Measurements from ENCODE around the gene DOCK9.
"Not testable (repeated sequence)": the region's sequence is repeated elsewhere in the genome, so short reads cannot be mapped to it uniquely, and the experiment has no call there.

DOCK9 gene

DNA sequence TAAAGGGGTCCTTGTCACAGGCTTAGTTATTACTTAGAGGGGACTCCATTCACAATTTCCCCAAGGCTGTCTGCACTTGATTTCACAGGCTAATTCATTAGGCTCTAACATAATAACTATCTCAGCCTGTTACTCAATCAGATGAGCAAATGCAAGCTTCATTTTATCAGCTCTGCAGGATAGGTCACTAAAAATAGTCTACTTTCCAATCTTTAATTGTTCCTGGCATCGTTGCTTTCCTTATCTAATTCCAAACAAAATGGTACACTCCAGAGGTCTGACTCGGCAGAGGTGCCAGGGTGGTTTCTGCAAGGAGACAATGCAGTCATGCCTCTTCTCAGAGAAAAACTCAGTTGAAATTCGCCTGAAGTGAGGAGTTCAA lies 155.6 kb downstream of the DOCK9 start:
- DNase-seq (ENCODE audit: low read depth), result no peak

- DNase-seq (ENCODE audit: low read depth), result no peak
These were observed 156.3 kb downstream of the DOCK9 start for GRCh38 chr13:98821372-98822224.

DNA sequence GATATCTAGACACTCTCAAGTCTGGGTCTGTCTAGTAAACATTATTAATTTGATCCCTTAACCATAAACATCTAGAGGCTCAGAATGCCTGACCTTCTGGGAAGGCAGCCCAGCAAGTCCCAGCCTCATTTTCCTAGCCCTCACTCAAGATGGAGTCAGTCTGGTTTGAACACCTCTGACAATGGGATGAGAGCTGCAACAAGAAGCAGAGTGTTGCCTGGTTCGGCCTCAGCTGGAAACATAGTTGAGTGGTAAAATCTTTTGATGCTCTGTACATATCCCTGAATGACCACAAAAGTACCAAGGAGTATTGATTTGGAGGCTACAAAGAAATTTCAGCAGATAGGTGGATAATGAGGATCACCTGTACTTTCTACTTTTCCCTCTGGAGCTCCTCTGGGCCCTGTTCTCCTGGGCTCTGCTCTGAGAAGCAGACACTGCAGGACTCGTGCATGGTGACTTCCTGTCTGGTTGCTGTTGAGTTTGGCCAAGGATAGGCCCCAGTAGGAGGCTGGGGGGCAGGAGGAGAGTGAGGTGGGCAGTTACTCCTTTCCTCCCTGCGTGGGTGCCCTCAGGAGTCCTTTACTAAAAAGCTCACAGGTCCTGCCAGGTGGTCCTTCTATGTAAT lies 157.0 kb downstream of the DOCK9 start:
- DNase-seq (ENCODE audit: low read depth), result no peak

DNA sequence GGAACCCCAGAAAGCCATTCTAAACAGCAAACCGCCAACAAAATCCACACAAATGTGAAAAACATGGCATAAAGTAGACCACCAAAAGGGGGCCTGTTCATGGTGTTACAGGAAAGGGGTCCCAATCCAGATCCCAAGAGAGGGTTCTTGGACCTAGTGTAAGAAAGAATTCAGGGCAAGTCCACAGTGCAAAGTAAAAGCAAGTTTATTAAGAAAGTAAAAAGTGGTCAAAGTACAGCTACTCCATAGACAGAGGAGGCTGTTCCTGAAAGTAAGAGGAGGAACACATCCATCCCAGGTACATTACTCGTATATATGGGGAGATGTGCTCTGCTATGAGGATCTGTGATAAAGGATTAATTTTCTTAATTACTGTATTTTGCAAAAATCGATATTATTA lies 157.6 kb downstream of the DOCK9 start:
- DNase-seq (ENCODE audit: low read depth), result no peak

DNA sequence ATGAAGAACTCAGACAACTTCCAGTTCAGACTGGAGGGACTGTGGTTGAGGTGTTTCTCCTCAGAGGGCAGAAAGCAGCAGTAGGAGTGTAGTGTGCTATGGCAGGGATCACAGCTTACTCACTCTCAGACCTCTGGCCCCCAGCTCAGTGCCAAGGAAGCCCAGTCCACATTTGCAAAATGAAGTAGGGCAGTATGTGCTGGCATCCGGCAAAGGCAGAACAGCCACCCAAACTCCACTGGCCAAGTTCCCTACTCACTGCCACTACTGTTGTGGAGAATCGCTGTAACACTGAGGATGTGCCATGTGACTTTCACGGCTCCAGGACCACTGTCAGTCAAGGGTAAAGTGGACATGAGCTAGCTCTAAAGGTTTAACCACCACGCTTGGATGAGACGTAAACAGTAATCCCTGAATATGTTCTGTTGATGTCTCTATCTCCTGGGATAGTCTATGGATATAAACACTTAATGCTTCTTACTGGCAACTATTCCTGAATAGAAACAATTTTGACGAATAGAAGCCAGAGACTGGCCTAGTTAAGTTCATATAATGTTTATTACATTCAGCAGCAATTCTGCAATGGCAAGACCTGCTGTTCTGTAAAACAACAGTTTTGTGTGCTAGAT lies 158.4 kb downstream of the DOCK9 start:
- no peak for DNase-seq (ENCODE audit: low read depth)

- no peak for DNase-seq (ENCODE audit: low read depth)
These were observed 161.5 kb downstream of the DOCK9 start for GRCh38 chr13:98816406-98816805.

DNA sequence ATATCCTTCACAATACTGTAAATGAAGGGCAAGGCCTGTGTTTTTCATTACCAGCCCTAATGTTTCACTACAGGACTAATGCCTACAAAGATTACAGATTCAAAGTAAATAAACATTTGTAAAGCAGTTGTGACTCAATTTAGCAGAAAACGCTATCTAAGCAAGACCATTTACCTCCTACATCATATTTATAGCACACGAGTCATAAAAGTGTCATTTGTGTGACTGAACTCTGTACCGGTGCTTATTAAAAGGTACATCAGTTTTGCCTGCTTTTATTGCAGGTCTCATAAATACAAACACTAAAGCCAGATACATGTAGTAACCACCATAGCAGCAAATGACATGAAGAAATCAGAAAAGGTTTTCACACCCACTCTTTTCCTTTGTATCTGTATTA lies 163.9 kb downstream of the DOCK9 start:
- no peak for DNase-seq (ENCODE audit: low read depth)

- DNase-seq (ENCODE audit: low read depth), result not testable (repeated sequence)
These were observed 165.6 kb downstream of the DOCK9 start for GRCh38 chr13:98812186-98812790.

DNA sequence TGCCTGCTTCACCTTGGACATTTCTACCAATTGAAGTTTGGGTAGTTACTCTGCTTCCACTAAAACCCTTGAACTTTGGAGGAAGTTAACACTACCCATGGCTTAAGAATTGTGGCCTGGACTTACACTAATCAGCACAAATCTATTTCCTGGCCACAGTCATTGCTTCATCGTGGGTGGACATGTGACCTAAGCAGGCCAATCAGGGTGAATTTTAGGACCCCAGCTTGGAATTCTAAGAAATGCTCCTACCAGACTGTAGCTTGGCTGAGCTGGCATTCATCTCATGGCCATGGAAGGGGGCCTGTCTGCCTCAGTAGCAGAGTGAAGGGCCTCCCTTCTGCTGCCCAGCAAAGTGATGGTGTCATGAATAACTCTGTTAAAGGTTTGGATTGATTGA lies 167.1 kb downstream of the DOCK9 start:
- DNase-seq (ENCODE audit: low read depth), result no peak

DNA sequence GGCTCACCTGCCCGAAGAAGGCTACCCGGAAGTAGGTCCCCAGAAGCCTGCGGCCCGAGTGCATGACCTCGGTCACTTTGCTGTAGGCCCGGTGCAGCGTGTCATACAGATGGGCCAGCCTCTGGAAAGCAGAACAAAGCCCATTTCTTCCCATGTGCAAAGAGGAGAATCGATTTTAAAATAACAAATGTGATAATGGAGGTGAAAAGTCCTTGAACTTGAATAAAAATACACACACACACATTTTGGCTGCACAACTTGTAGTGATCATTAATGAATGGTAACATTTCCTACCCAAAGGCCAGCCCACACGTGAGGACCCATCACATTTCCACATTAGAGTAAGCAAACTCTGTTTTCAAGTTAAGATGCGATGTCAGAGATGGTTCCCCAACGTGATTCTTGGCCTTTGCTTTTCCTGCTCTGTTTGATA lies 168.5 kb downstream of the DOCK9 start:
- no peak for DNase-seq (ENCODE audit: low read depth)

DNA sequence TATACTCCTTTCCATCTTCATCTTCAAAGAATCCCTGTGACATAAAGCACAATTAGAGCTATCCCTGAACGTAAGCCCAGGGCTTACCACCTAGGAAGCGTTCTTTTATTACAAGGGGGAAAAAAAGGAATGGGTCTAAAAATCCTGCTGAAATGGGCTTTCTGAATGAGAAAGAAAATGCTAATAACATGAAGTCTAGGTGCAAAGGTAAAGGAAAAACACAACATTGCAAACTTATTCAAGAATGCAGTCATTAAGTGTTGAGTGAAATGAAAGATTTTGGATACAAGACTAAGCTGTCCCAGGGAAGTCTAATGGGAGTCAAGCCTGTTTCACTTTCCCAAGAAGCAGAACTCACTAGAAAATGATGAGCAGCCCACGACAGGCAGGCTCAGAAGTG lies 170.1 kb downstream of the DOCK9 start:
- no peak for DNase-seq (ENCODE audit: low read depth)

GRCh38 chr13:98804336-98804855 lies 173.5 kb downstream of the DOCK9 start:
- no peak for DNase-seq (ENCODE audit: low read depth)

DNA sequence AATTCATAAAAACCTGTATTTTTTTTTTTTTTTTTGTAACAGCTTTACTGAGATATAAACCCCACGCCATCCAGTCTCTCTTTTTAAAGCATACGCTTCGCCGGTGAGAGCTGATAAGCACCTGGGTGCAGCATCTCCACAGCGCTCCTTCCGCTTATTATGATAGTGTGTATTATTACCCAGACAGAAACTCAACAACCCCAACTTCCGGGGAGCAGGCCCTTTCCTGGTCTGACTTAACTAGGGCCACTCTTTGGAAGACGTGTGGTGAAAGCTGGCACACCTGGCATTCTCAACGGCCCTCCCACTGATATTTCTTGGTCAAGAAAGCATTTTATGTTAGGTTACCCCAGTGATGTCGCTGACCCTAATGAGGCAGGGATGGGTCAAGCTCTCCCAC lies 173.9 kb downstream of the DOCK9 start:
- no peak for DNase-seq (ENCODE audit: low read depth)

DNA sequence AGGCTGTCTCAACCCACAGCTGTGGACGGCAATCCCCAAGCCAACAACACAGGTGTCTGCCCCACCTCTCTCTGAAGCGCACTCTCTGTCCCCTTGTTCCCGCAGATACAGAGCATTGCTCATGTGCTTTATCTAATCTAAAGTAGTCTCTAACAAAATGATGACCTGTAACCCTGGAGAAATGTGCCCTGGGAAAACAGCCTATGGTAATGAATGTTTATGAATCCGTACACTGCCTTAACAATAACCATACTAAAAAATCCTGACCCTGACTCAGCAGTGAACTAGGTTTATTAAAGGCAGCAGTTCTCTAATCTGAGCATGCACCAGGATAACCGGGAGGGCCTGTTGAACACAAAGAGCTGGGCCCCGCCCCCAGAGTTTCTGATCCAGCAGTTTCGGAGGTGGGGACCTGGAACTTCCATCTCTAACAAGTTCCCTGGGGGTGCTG lies 174.7 kb downstream of the DOCK9 start:
- no peak for DNase-seq (ENCODE audit: low read depth)

DNA sequence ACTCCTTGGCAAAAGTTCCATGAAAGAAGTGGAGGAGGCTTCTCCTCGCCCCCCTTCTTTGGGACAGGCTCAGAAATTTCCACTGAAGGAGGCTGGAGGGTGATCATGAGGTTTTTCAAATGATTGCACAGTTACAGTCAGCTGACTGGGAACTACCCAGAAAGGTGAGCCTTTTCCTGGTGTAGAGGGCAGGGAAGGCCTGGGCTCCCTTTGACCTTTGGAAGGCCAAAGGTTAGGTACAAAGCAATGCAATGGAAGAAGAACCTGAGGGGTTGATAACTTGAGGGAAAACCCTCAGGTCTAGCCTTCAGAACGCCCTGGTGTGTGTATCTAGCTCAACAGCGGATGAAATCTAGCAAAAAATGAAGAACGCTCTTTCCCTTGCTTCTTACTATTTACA lies 175.3 kb downstream of the DOCK9 start:
- DNase-seq (ENCODE audit: low read depth), result no peak

DNA sequence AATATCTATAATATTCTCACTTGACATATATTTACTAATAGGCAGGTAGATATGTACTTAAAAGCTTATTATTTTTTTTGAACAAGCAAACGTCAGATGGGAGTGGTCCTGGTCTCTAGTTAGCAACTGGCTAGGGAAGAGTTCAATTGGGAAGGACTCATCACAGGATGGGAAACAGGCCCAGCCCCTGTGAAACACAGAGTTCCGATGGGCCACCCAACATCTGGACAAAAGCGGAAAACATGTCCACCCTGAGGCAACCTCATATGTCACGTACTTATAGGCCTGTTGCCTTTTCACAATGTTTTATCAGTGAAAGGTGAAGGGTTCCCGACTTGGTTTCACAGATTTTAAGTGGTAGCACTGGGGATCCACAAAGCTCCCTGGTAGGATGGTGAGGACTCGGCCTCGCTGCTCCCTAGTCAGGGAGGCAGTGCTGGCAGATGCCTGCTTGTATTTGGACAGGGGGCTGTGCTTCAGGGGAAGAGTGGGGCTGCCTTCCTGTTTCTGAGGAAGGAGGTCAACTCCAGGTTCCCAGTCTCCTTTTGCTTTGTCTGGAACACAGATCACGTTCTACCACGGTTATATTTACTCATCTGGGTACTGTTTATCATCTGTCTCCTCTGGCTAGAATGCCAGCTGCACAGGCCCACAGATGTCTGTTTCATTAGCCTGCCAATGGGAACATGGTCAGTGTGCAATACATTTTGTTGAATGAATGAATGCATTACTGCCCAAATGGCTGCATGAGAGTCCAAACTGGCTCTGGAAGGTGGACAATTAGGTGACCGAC lies 176.0 kb downstream of the DOCK9 start:
- no peak for DNase-seq (ENCODE audit: low read depth)

DNA sequence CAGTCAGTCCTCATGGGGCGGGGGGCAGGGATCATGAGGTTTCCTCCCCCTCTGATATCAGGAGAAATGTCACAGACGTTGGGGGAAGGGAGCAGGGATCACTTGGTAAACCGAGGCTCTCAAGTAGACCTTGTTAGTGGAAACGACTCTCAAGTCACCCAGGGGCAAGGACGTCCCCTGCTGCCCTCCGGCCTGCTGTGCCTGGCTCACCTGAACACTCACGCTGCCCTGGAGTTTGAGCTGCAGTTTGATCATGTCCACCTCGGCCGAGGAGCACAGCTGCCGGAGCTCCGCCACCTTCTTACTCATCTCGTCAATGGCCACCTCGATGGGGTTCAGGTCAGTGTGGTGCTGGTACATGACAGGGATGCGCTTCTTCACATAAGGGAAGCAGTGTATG lies 177.8 kb downstream of the DOCK9 start:
- no peak for DNase-seq (ENCODE audit: low read depth)

DNA sequence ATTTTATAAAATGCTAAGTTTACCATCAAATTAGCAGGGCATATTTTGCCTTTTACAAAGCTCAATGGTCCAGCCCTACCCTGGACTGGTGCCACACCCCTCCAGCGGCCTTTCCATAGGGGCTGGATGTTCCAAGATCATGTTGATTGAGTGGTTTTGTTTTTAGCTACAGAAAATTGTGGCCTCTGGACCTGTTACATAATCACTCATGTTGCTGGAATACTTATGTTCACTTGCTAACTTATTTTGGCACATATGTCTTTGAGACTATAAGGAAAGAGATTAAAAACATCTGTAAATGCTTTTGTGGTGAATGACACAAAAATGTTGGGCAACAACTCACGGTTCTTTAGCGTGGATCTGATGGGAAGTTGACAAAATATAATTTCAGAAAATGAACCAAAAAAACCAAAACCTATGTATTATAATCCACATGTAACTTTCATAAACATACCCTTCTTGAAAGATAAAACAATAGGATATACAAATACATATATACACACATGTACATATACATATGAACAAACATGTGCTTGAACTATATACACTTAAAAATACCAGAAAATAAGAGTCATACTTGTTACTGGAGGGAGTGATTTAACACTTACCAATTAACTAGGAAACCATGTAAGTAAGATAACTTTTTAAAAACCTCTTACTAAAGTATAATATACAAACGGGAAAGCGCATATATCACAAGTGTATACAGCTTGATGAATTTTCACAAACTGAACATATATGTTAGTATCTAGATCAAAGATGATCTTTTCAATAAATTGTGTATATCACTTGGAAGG lies 178.8 kb downstream of the DOCK9 start:
- DNase-seq (ENCODE audit: low read depth), result no peak

DNA sequence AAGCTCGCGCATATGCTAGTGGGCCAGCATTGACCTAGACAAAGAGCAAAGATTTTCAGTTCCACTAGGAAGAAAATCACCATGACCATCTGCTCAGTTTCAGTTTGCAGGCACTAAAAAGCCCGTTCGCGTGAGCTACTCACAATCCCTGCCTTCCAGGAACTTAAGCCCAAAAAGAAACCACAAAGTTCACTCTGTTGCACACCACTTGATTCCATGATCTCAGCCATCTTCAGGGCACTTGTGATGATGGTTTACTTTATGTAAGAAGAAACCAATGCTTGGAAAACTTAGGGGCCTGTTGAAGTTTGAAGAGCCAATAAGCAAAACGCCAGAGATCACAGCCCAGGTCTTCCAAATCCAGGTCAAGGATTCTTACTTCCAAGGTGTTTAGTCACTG lies 180.4 kb downstream of the DOCK9 start:
- DNase-seq (ENCODE audit: low read depth), result no peak

DNA sequence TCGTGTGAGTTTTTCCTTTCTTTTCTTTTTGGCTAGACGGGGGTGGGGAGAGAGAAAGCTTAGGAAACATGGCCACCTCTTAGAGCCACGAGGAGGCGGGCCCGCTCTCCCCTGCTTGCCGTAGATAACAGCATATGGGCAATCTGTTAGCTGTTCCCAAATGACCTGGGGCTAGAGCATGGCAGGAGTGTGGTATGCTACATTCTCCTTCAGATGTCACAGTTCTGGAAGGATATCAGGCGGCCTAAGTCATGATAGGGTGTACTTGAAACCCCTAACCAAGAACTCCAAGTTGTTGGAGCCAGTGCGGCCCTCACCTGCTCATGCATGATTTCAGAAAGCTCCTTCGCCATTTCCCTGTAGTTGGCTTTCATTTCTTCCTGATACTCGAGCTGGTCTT lies 181.1 kb downstream of the DOCK9 start:
- no peak for DNase-seq (ENCODE audit: low read depth)

GRCh38 chr13:98796191-98796590 lies 181.7 kb downstream of the DOCK9 start:
- no peak for DNase-seq (ENCODE audit: low read depth)
